Measurements from ENCODE around the gene JADE2. TPM values are rescaled to one million over a fixed set of nuclear protein-coding genes. Genes with fewer than 3 reads are reported as not detected.

JADE2 gene
- total RNA-seq, 1 donor from 2014 or later: 3.0 TPM

- H3K9me3 Mint-ChIP-seq (ENCODE audit: unreplicated experiment): no peaks in the 10 kb centered on the region
- H3K4me3 Mint-ChIP-seq (ENCODE audit: unreplicated experiment): no peak overlapping the region
- TF ChIP-seq CTCF (IDR thresholded peaks at IDR 0.05; ENCODE audit: unreplicated experiment): no peak
- DNase-seq (ENCODE audit: low spot score): no peak
- peaks cover 3% of the 10 kb centered on the region for H3K27me3 Mint-ChIP-seq (ENCODE audit: unreplicated experiment)
- peaks cover 34% of the 10 kb centered on the region for H3K36me3 Mint-ChIP-seq (ENCODE audit: low read depth, unreplicated experiment)
- no peaks in the 10 kb centered on the region for H3K4me1 Mint-ChIP-seq (ENCODE audit: unreplicated experiment)
- no peak overlapping the region for H3K27ac Mint-ChIP-seq (ENCODE audit: unreplicated experiment)
Observed at GRCh38 chr5:134611515-134611914, 86.0 kb downstream of the JADE2 start.

GRCh38 chr5:134614450-134615085 lies 89.1 kb downstream of the JADE2 start:
- DNase-seq (ENCODE audit: low spot score): no peak
- H3K4me1 Mint-ChIP-seq (ENCODE audit: unreplicated experiment): no peaks in the 10 kb centered on the region

GRCh38 chr5:134620634-134621033 lies 95.2 kb downstream of the JADE2 start:
- peaks cover 1% of the 10 kb centered on the region for H3K27me3 Mint-ChIP-seq (ENCODE audit: unreplicated experiment)
- TF ChIP-seq CTCF (IDR thresholded peaks at IDR 0.05; ENCODE audit: unreplicated experiment): no peak
- H3K9me3 Mint-ChIP-seq (ENCODE audit: unreplicated experiment): no peaks in the 10 kb centered on the region
- H3K4me3 Mint-ChIP-seq (ENCODE audit: unreplicated experiment): no peak overlapping the region
- no peak for DNase-seq (ENCODE audit: low spot score)
- H3K4me1 Mint-ChIP-seq (ENCODE audit: unreplicated experiment): no peaks in the 10 kb centered on the region
- no peak overlapping the region for H3K27ac Mint-ChIP-seq (ENCODE audit: unreplicated experiment)
- H3K36me3 Mint-ChIP-seq (ENCODE audit: low read depth, unreplicated experiment): peaks cover 9% of the 10 kb centered on the region

More at GRCh38 chr5:134614450-134615085, 89.1 kb downstream of the JADE2 start:
- Mint-ChIP-seq H3K27ac (ENCODE audit: unreplicated experiment) (no peak overlapping the region), H3K4me3 (ENCODE audit: unreplicated experiment) (peak overlapping the region; percentile 45), H3K9me3 (ENCODE audit: unreplicated experiment) (no peaks in the 10 kb centered on the region), H3K27me3 (ENCODE audit: unreplicated experiment) (no peaks in the 10 kb centered on the region), H3K36me3 (ENCODE audit: low read depth, unreplicated experiment) (peaks cover 26% of the 10 kb centered on the region)
- no peak for TF ChIP-seq CTCF (IDR thresholded peaks at IDR 0.05; ENCODE audit: unreplicated experiment)

GRCh38 chr5:134625559-134625958 lies 100.1 kb downstream of the JADE2 start:
- H3K27ac Mint-ChIP-seq (ENCODE audit: unreplicated experiment): no peak overlapping the region
- H3K4me3 Mint-ChIP-seq (ENCODE audit: unreplicated experiment): no peak overlapping the region
- DNase-seq (ENCODE audit: low spot score): no peak
- H3K27me3 Mint-ChIP-seq (ENCODE audit: unreplicated experiment): peaks cover 1% of the 10 kb centered on the region
- no peaks in the 10 kb centered on the region for H3K9me3 Mint-ChIP-seq (ENCODE audit: unreplicated experiment)
- no peaks in the 10 kb centered on the region for H3K36me3 Mint-ChIP-seq (ENCODE audit: low read depth, unreplicated experiment)
- TF ChIP-seq CTCF (IDR thresholded peaks at IDR 0.05; ENCODE audit: unreplicated experiment): no peak
- H3K4me1 Mint-ChIP-seq (ENCODE audit: unreplicated experiment): no peaks in the 10 kb centered on the region

- Mint-ChIP-seq H3K4me3 (ENCODE audit: unreplicated experiment) (no peak overlapping the region), H3K9me3 (ENCODE audit: unreplicated experiment) (no peaks in the 10 kb centered on the region), H3K36me3 (ENCODE audit: low read depth, unreplicated experiment) (no peaks in the 10 kb centered on the region), H3K27me3 (ENCODE audit: unreplicated experiment) (peaks cover 1% of the 10 kb centered on the region), H3K4me1 (ENCODE audit: unreplicated experiment) (no peaks in the 10 kb centered on the region), H3K27ac (ENCODE audit: unreplicated experiment) (no peak overlapping the region)
- no peak for DNase-seq (ENCODE audit: low spot score)
- TF ChIP-seq CTCF (IDR thresholded peaks at IDR 0.05; ENCODE audit: unreplicated experiment): no peak
Observed at GRCh38 chr5:134626369-134627014, 101.0 kb downstream of the JADE2 start.

Data from endothelial cell (in vitro differentiated cells).